HepG2 (cell line): ENCODE results near the gene DNAJC5. TPM values are rescaled to one million over a fixed set of nuclear protein-coding genes. Genes with fewer than 3 reads are reported as not detected.

Source experiments
- ATAC-seq: fragments of 200-7000 bp; cut with Tn5 transposase; 3 replicates; pipeline ENCODE4 v1.9.1; 2020; ENCODE audit warnings: mild to moderate bottlenecking, moderate library complexity
- BruUV-seq: library from RNA; stranded (reverse); fragments of 400-500 nt; replicated peaks from 2 replicates; lab custom pipeline; 2021; lab: Mats Ljungman, UMichigan
- CTCF ChIA-PET: fragments of 300-600 bp; formaldehyde crosslinking; extraction: SDS; loops from one replicate; lab custom pipeline; 2021; ENCODE audit warnings: low total read pairs, inconsistent platforms, low intra/inter-chr PET ratio; lab: Yijun Ruan, JAX
- POLR2A ChIA-PET: fragments of 350-600 bp; sonication (Branson Sonifier 250); formaldehyde crosslinking; loops from one replicate; lab custom pipeline; 2020; ENCODE audit warnings: antibody characterized with exemption, inconsistent platforms; lab: Yijun Ruan, JAX
- DNase-seq: peaks from one replicate; pipeline ENCODE4 v3.0.0-alpha.2; 2015; ENCODE audit warnings: low spot score
- FAIRE-seq: peaks from 3 replicates; lab custom pipeline; 2011; peaks lifted over from hg19 to GRCh38; lab: Jason Lieb, UNC
- H2AFZ ChIP-seq: one replicate; pipeline ENCODE4 v1.6.1; 2011; ENCODE audit warnings: low read length, inconsistent platforms
- H3K27ac ChIP-seq: fragments of 300-600 bp; 3 replicates; pipeline ENCODE4 v1.8.0; 2011; ENCODE audit warnings: mixed run types, mild to moderate bottlenecking, mixed read lengths, low read length, inconsistent platforms; ENCODE audit not compliant: insufficient read depth; ENCODE audit errors: extremely low read length
- H3K27me3 ChIP-seq, 2 experiments: fragments of 200-600 bp in 1 of 2; 2 replicates in 1 of 2; 3 replicates in 1 of 2; pipeline versions ENCODE4 v1.6.0 to v1.8.0; 2011; ENCODE audit warnings: low read length in 2 of 2, mild to moderate bottlenecking in 2 of 2, moderate library complexity in 2 of 2, inconsistent platforms in 1 of 2; ENCODE audit not compliant: insufficient read depth in 2 of 2, control insufficient read depth in 1 of 2
- H3K36me3 ChIP-seq, 2 experiments: fragments of 200-600 bp in 1 of 2; replicated peaks in 1 of 2; 2 replicates in 1 of 2; 3 replicates in 1 of 2; pipeline versions ENCODE4 v1.5.1 to v1.8.0; 2011; ENCODE audit warnings: low read length in 2 of 2, inconsistent platforms in 1 of 2; ENCODE audit not compliant: insufficient read depth in 2 of 2, control insufficient read depth in 1 of 2
- H3K4me1 ChIP-seq: 2 replicates; pipeline ENCODE4 v1.5.1; 2012; ENCODE audit warnings: low read length, inconsistent platforms; ENCODE audit not compliant: insufficient read depth
- H3K4me2 ChIP-seq: 2 replicates; pipeline ENCODE4 v1.6.0; 2011; ENCODE audit warnings: low read depth, low read length, inconsistent platforms
- H3K4me3 ChIP-seq, 3 experiments: fragments of 200-600 bp in 1 of 3; sonication (generic), shearing (Covaris generic) in 1 of 3; replicated peaks in 1 of 3; 2 replicates each; pipeline ENCODE4 v1.5.1; 2011 to 2016; ENCODE audit warnings: low read length in 3 of 3, inconsistent platforms in 2 of 3, low read depth in 2 of 3, mild to moderate bottlenecking in 2 of 3, control low read depth in 1 of 3, mixed read lengths in 1 of 3; ENCODE audit not compliant: insufficient read depth in 1 of 3
- H3K79me2 ChIP-seq: one replicate; pipeline ENCODE4 v1.6.1; 2011; ENCODE audit warnings: low read length, inconsistent platforms; ENCODE audit not compliant: insufficient read depth
- H3K9ac ChIP-seq: 2 replicates; pipeline ENCODE4 v1.6.0; 2011; ENCODE audit warnings: mild to moderate bottlenecking, low read depth, low read length, inconsistent platforms; ENCODE audit not compliant: insufficient read depth
- H3K9me3 ChIP-seq: 2 replicates; pipeline ENCODE4 v1.5.1; 2012; ENCODE audit warnings: mild to moderate bottlenecking, low read length
- H4K20me1 ChIP-seq: 2 replicates; pipeline ENCODE4 v1.6.0; 2011; ENCODE audit warnings: inconsistent platforms, mild to moderate bottlenecking, low read length, moderate library complexity; ENCODE audit not compliant: insufficient read depth
- GLMP ChIP-seq: sonication (generic); formaldehyde crosslinking; IDR thresholded peaks from 2 replicates; pipeline ENCODE4 v1.9.0; 2021; ENCODE audit warnings: missing genetic modification reagents, mild to moderate bottlenecking, borderline replicate concordance
- HMG20B ChIP-seq: conservative IDR thresholded peaks from 2 replicates; pipeline ENCODE4 v1.6.1; 2016; ENCODE audit warnings: missing genetic modification reagents, missing compliant biosample characterization
- ISX ChIP-seq: sonication (generic); formaldehyde crosslinking; conservative IDR thresholded peaks from 2 replicates; pipeline ENCODE4 v1.5.0; 2020; ENCODE audit warnings: missing genetic modification reagents
- KDM4B ChIP-seq: sonication (generic); formaldehyde crosslinking; IDR thresholded peaks from 2 replicates; pipeline ENCODE4 v1.4.0; 2020; ENCODE audit warnings: missing genetic modification reagents
- NFATC3 ChIP-seq: sonication (generic); formaldehyde crosslinking; IDR thresholded peaks from 2 replicates; pipeline ENCODE4 v1.5.1; 2020; ENCODE audit warnings: mild to moderate bottlenecking, missing genetic modification reagents
- PHF20 ChIP-seq: sonication (generic); formaldehyde crosslinking; IDR thresholded peaks from 2 replicates; pipeline ENCODE4 v1.5.0; 2020; ENCODE audit warnings: mild to moderate bottlenecking, missing genetic modification reagents
- TARDBP ChIP-seq: sonication (generic); formaldehyde crosslinking; IDR thresholded peaks from 2 replicates; pipeline ENCODE4 v1.8.0; 2022; ENCODE audit warnings: mild to moderate bottlenecking, missing genetic modification reagents
- TRIM24 ChIP-seq: sonication (generic); formaldehyde crosslinking; IDR thresholded peaks from 2 replicates; pipeline ENCODE4 v1.8.0; 2022; ENCODE audit warnings: mild to moderate bottlenecking, missing genetic modification reagents
- ZBTB40 ChIP-seq, 2 experiments: fragments of 450-650 bp in 1 of 2; sonication (generic) in 1 of 2; formaldehyde crosslinking in 1 of 2; IDR thresholded peaks; 2 replicates each; pipeline versions ENCODE4 v1.6.1 to v1.8.0; 2016 to 2022; ENCODE audit warnings: antibody characterized with exemption in 1 of 2, mild to moderate bottlenecking in 1 of 2, missing genetic modification reagents in 1 of 2
- ZNF317 ChIP-seq: sonication (generic); formaldehyde crosslinking; IDR thresholded peaks from 2 replicates; pipeline ENCODE4 v1.5.0; 2020; ENCODE audit warnings: mild to moderate bottlenecking, missing genetic modification reagents
- WGBS: methylation state at CpG from one replicate; pipeline ENCODE4 v1.1.6; 2017; ENCODE audit warnings: low lambda C conversion rate; 5-methylcytosine and 5-hydroxymethylcytosine counted together
- in situ Hi-C: cut with HindIII; loops from 2 replicates; pipeline ENCODE4 v1.10.0; 2017; ENCODE audit warnings: low pct_unique_long_range_greater_than_20kb; ENCODE audit not compliant: extremely low pct_ligation_motif_present
- intact Hi-C: fragments of 100-400 bp; cut with micrococcal nuclease; formaldehyde crosslinking; loops from one replicate; pipeline ENCODE4 v1.10.0; 2022; ENCODE audit not compliant: unreplicated experiment
- polyA plus RNA-seq, 8 experiments: library from polyadenylated mRNA; depleted of rRNA in 3 of 8; stranded (reverse) in 7 of 8; unstranded in 1 of 8; fragments of >200 nt; fragmentation: Illumina TruSeq in 4 of 8; extraction: Trizol in 4 of 8; gene quantifications; 2 replicates each; pipeline versions ENCODE4 v1.2.1 to v1.2.3, GENCODE V29; 2011 to 2016; ENCODE audit warnings: low read depth in 4 of 8, missing spikeins in 1 of 8, mixed read lengths in 1 of 8; ENCODE audit not compliant: insufficient read depth in 1 of 8
- total RNA-seq, 5 experiments: library from RNA; depleted of rRNA; stranded (reverse); fragments of >200 nt; fragmentation: Illumina TruSeq; extraction: Trizol; gene quantifications; 2 replicates each; pipeline ENCODE4 v1.2.3, GENCODE V29; 2016; ENCODE audit warnings: low read depth in 1 of 5

DNAJC5 gene
- total and polyA plus RNA-seq, 2 of the 13 experiments (the other 11 are each of a cell fraction or from before 2014, with no cell fraction given), result 42.8 to 64.5 TPM

- Histone ChIP-seq H3K4me1 (peaks cover 66% of the 10 kb centered on the region), H3K36me3 (peaks cover 11 to 21% of the 10 kb centered on the region in 2 experiments; a peak in 4 of 5 replicates), H3K4me3 (peak within 1 kb of the TSS; percentile 92 to 100 (median 99)), H3K4me2 (peak within 1 kb of the TSS; percentile 97), H3K27me3 (no peaks in the 10 kb centered on the region), H3K79me2 (peaks cover 44% of the 10 kb centered on the region), H2AFZ (no peak within 1 kb of the TSS), H3K27ac (peak within 1 kb of the TSS; percentile 99), H3K9ac (peak within 1 kb of the TSS; percentile 100), H3K9me3 (no peaks in the 10 kb centered on the region), H4K20me1 (peaks cover 37% of the 10 kb centered on the region)
- in situ Hi-C loops, result no loop called here
- ChIA-PET CTCF (interaction anchor here (1.0 to 1.5 kb wide), 2 partner anchors 18 to 102 kb away, joined by 3 to 4 read pairs; no protein-coding TSS in a partner anchor), POLR2A (interaction anchor here (0.7 to 4.0 kb wide), 37 partner anchors 12 to 329 kb away, joined by 3 to 78 read pairs (median 6); partner anchors contain the start of genes ARFRP1, C20orf204, DNAJC5 and GMEB2)
- peak; percentile 4 for FAIRE-seq
- TSS peak; percentile 100 for BruUV-seq
- ATAC-seq, result peak; percentile 80
- DNase-seq, result peak; percentile 91
- intact Hi-C loops, result no loop called here
- WGBS, result 1% methylated on average over 42 of the region's 105 CpGs
- TF ChIP-seq TRIM24 (CRISPR knock-in tag) (no peak), ZBTB40 (IDR thresholded peaks at IDR 0.05) (no peak), ZBTB40 (CRISPR knock-in tag; IDR thresholded peaks at IDR 0.05) (peak; percentile 91), PHF20 (peak; percentile 78), ISX (peak; percentile 97), HMG20B (peak; percentile 55), GLMP (CRISPR knock-in tag) (peak; percentile 92; the same call in 1 of the 2 replicates), NFATC3 (0 out of 2 replicates have a peak, but pooled peaks have one; percentile 78), ZNF317 (CRISPR knock-in tag) (peak; percentile 79; the same call in 1 of the 2 replicates), TARDBP (peak; percentile 82), KDM4B (CRISPR knock-in tag) (peak; percentile 89)
These were observed 61.1 kb downstream of the DNAJC5 start, which contains the start of gene UCKL1 for GRCh38 chr20:63955827-63956663. Gene UCKL1 (minus strand): TSS chr20:63956416. CDS start chr20:63956372, 44 bp downstream.
